Coronary artery (tissue), 2 donors: ENCODE data around the gene SAP25.

Experiments used
- DNase-seq: peaks from one replicate; pipeline ENCODE4 v3.0.0-alpha.2; 2017; ENCODE audit warnings: low spot score
- H3K27ac ChIP-seq, 2 donors: fragments of 200-600 bp; sonication (generic); one replicate each; pipeline ENCODE4 v1.5.1; 2016 to 2019
- H3K4me3 ChIP-seq: fragments of 200-600 bp; sonication (generic); 2 replicates; pipeline ENCODE4 v1.5.1; 2016; ENCODE audit warnings: mild to moderate bottlenecking, moderate library complexity
- CTCF ChIP-seq: fragments of 200-600 bp; sonication (generic); IDR thresholded peaks from one replicate; pipeline ENCODE4 v1.5.1; 2019; ENCODE audit warnings: antibody characterized with exemption

SAP25 gene

GRCh38 chr7:100563809-100564400, 9.8 kb downstream of the SAP25 start:
- Histone ChIP-seq H3K27ac (no peak overlapping the region), H3K4me3 (no peak overlapping the region)
- peak; percentile 90 for TF ChIP-seq CTCF
- DNase-seq = no peak

GRCh38 chr7:100563100-100563564, 10.6 kb downstream of the SAP25 start:
- Histone ChIP-seq H3K27ac (no peak overlapping the region), H3K4me3 (no peak overlapping the region)
- DNase-seq = no peak
- no peak for TF ChIP-seq CTCF

GRCh38 chr7:100562195-100563099, 11.3 kb downstream of the SAP25 start:
- Histone ChIP-seq H3K27ac (no peak overlapping the region), H3K4me3 (no peak overlapping the region)
- TF ChIP-seq CTCF = no peak
- no peak for DNase-seq

- no peak overlapping the region for H3K27ac ChIP-seq
These were observed 12.1 kb downstream of the SAP25 start for GRCh38 chr7:100561491-100562194.

GRCh38 chr7:100559127-100559526, 14.6 kb downstream of the SAP25 start:
- Histone ChIP-seq H3K4me3 (no peak overlapping the region), H3K27ac (no peak overlapping the region)
- TF ChIP-seq CTCF = no peak
- no peak for DNase-seq

More at GRCh38 chr7:100561491-100562194, 12.1 kb downstream of the SAP25 start:
- no peak overlapping the region for H3K4me3 ChIP-seq
- no peak for TF ChIP-seq CTCF
- no peak for DNase-seq

GRCh38 chr7:100556541-100556940, 17.2 kb downstream of the SAP25 start:
- no peak for DNase-seq
- TF ChIP-seq CTCF = no peak
- Histone ChIP-seq H3K4me3 (no peak overlapping the region), H3K27ac (no peak overlapping the region)
